AG10803 (cell line): ENCODE data around the gene STX10.

Source experiments
- DNase-seq: peaks from one replicate; pipeline ENCODE4 v3.0.0; 2010; ENCODE audit warnings: low read depth
- H3K4me3 ChIP-seq: 2 replicates; pipeline ENCODE4 v1.5.1; 2011; ENCODE audit warnings: mild to moderate bottlenecking, low read length, control low read depth
- CTCF ChIP-seq: conservative IDR thresholded peaks from 2 replicates; pipeline ENCODE4 v1.5.1; 2011; ENCODE audit warnings: mild to moderate bottlenecking, low read length, control low read depth, inconsistent platforms

STX10 gene

GRCh38 chr19:13102666-13103580 is 47.3 kb downstream of the STX10 start, which contains the start of gene LYL1:
LYL1 (minus strand) TSS chr19:13102858; CDS start chr19:13101171, 1,687 bp downstream.
- no peak for DNase-seq
- H3K4me3 ChIP-seq, result no peak within 1 kb of the TSS; the same call in 1 of the 2 replicates
- no peak; the same call in 1 of the 2 replicates for TF ChIP-seq CTCF

GRCh38 chr19:13102416-13102665 is 47.8 kb downstream of the STX10 start:
- no peak for TF ChIP-seq CTCF
- no peak overlapping the region; the same call in 1 of the 2 replicates for H3K4me3 ChIP-seq

GRCh38 chr19:13101590-13102415 is 48.4 kb downstream of the STX10 start:
- TF ChIP-seq CTCF, result no peak
- H3K4me3 ChIP-seq, result no peak overlapping the region; the same call in 1 of the 2 replicates
- no peak for DNase-seq

More at GRCh38 chr19:13102416-13102665, 47.8 kb downstream of the STX10 start:
- peak; percentile 40 for DNase-seq

GRCh38 chr19:13100841-13101589 is 49.2 kb downstream of the STX10 start:
- peak; percentile 31 for TF ChIP-seq CTCF
- DNase-seq, result no peak
- H3K4me3 ChIP-seq, result no peak overlapping the region

GRCh38 chr19:13100031-13100588 is 50.1 kb downstream of the STX10 start:
- H3K4me3 ChIP-seq, result no peak overlapping the region
- peak; percentile 60 for DNase-seq
- no peak for TF ChIP-seq CTCF

- DNase-seq, result peak; percentile 71
- no peak overlapping the region for H3K4me3 ChIP-seq
- TF ChIP-seq CTCF, result no peak
Measured at GRCh38 chr19:13099073-13099999, 50.8 kb downstream of the STX10 start.
